Measurements from ENCODE around the gene DSC2. TPM values are rescaled to one million over a fixed set of nuclear protein-coding genes. Genes with fewer than 3 reads are reported as not detected.
A peak's percentile ranks its signal among the peaks of the same experiment; 100 is the strongest.

DSC2 gene
- total RNA-seq, 1 experiment from 2014 or later = 33.4 TPM

DNA sequence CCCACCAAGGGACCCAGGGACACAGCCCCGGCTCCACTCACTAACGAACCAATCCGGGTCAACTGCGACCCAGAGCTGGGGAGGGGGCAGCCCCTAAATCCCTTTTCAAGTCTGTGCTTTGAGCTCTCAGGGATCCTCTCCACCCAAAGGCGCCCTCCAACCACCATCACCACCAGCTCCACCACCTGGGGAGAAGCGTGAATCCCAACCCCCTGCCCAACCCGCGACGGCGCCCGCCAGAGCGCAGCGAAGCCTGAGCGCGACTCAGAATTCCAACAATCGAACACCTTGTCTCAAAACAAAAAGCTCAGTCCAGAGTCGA is 60.2 kb downstream of the DSC2 start:
- peak overlapping the region; percentile 78 for H3K27ac ChIP-seq (ENCODE audit: low read depth, low read length)
- no peaks in the 10 kb centered on the region for H3K9me3 ChIP-seq (ENCODE audit: control insufficient read depth in 1 of 2, insufficient read depth in 1 of 2, low read depth in 1 of 2, low read length in 2 of 2)
- peaks cover 15% of the 10 kb centered on the region for H3K79me2 ChIP-seq (ENCODE audit: insufficient read depth, low read length)
- H3K36me3 ChIP-seq (ENCODE audit: control insufficient read depth in 1 of 2, insufficient read depth in 2 of 2, low read length in 2 of 2) = no peaks in the 10 kb centered on the region
- peak; percentile 52 for ATAC-seq
- H4K20me1 ChIP-seq (ENCODE audit: insufficient read depth) = no peaks in the 10 kb centered on the region
- H3K4me1 ChIP-seq (ENCODE audit: control insufficient read depth in 1 of 2, insufficient read depth in 2 of 2, low read length in 2 of 2) = peaks cover 0 to 57% of the 10 kb centered on the region in 2 experiments; a peak in 2 of 4 replicates
- ChIA-PET RAD21 (ENCODE audit: low non-redundant PET in 1 of 2, low total read pairs in 2 of 2, uncharacterized antibody in 2 of 2, unreplicated experiment in 2 of 2) (no interaction called here), POLR2A (no interaction called here), CTCF (no interaction called here)
- H3K27me3 ChIP-seq (ENCODE audit: insufficient read depth, low read length) = no peaks in the 10 kb centered on the region
- H3K9ac ChIP-seq (ENCODE audit: low read length) = peak overlapping the region; percentile 70
- BruUV-seq (replicated peaks) = no TSS peak
- TF ChIP-seq YY1 (IDR thresholded peaks at IDR 0.05; ENCODE audit: extremely low read depth, insufficient replicate concordance, low read depth, low read length) (no peak), ZFX (IDR thresholded peaks at IDR 0.05) (no peak)
- intact Hi-C loops (cut with micrococcal nuclease) = no loop called here
- H2AFZ ChIP-seq (ENCODE audit: low read depth, low read length, poor library complexity, severe bottlenecking) = no peak overlapping the region
- H3K4me2 ChIP-seq (ENCODE audit: low read length) = peak overlapping the region; percentile 76
- peak overlapping the region; percentile 48 to 61 for H3K4me3 ChIP-seq (replicated peaks in 1 of 2; ENCODE audit: low read depth in 1 of 2, low read length in 2 of 2)
- no peak for DNase-seq (ENCODE audit: low read depth, low spot score)
- no peaks in the 10 kb centered on the region for H3K9me2 ChIP-seq (ENCODE audit: insufficient read depth)

DNA sequence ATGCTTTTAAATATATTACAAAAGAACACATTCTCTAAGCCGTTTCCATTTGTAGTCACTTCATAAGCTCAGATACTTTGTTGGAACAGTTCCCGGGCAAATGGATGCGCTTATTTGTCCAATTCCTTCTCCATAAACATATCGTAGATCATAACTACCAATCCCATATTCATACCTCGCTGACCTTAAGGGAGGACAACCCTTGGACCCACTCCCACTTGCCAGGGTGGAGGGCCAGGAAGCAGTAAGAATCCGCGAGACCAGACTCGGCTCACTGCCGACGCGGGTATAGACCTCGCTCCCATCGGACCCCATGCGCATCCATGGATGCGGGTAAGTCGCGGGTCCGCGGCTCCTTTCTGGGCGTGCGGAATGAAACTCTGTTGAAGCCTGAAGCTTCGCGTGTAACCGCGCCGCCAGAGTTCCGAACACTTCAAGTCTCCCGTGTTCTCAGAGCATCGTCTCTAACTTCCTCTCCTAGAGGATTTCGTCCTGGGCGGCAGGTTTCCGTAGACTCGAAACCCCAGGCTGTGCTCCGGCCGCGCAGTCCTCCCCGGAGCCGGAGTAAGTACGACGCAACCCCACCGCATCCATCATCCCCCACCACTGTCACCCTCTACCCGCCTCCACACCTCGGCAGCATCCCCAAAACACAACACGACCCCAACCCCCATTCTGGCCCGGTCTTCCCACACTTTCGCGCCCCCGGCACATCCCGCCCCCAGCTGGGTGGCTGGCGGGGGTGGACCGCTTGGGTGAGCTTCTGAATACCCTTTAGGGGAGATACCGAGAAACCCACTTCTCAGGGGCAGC is 60.7 kb downstream of the DSC2 start:
- ChIA-PET RAD21 (ENCODE audit: low non-redundant PET in 1 of 2, low total read pairs in 2 of 2, uncharacterized antibody in 2 of 2, unreplicated experiment in 2 of 2) (no interaction called here), CTCF (no interaction called here), POLR2A (no interaction called here)
- intact Hi-C loops (cut with micrococcal nuclease) = no loop called here
- Histone ChIP-seq H3K4me3 (replicated peaks in 1 of 2; ENCODE audit: low read depth in 1 of 2, low read length in 2 of 2) (peak overlapping the region; percentile 48 to 61), H3K9me3 (ENCODE audit: control insufficient read depth in 1 of 2, insufficient read depth in 1 of 2, low read depth in 1 of 2, low read length in 2 of 2) (no peaks in the 10 kb centered on the region), H3K27me3 (ENCODE audit: insufficient read depth, low read length) (no peaks in the 10 kb centered on the region), H3K4me2 (ENCODE audit: low read length) (peak overlapping the region; percentile 76), H2AFZ (ENCODE audit: low read depth, low read length, poor library complexity, severe bottlenecking) (no peak overlapping the region), H4K20me1 (ENCODE audit: insufficient read depth) (no peaks in the 10 kb centered on the region), H3K9me2 (ENCODE audit: insufficient read depth) (no peaks in the 10 kb centered on the region), H3K9ac (ENCODE audit: low read length) (peak overlapping the region; percentile 70), H3K79me2 (ENCODE audit: insufficient read depth, low read length) (peaks cover 15% of the 10 kb centered on the region), H3K4me1 (ENCODE audit: control insufficient read depth in 1 of 2, insufficient read depth in 2 of 2, low read length in 2 of 2) (peaks cover 0 to 51% of the 10 kb centered on the region in 2 experiments; a peak in 2 of 4 replicates), H3K27ac (ENCODE audit: low read depth, low read length) (peak overlapping the region; percentile 78), H3K36me3 (ENCODE audit: control insufficient read depth in 1 of 2, insufficient read depth in 2 of 2, low read length in 2 of 2) (no peaks in the 10 kb centered on the region)
- BruUV-seq (replicated peaks) = TSS peak; percentile 56
- peak; percentile 58 for ATAC-seq
- TF ChIP-seq, protein P1, sequence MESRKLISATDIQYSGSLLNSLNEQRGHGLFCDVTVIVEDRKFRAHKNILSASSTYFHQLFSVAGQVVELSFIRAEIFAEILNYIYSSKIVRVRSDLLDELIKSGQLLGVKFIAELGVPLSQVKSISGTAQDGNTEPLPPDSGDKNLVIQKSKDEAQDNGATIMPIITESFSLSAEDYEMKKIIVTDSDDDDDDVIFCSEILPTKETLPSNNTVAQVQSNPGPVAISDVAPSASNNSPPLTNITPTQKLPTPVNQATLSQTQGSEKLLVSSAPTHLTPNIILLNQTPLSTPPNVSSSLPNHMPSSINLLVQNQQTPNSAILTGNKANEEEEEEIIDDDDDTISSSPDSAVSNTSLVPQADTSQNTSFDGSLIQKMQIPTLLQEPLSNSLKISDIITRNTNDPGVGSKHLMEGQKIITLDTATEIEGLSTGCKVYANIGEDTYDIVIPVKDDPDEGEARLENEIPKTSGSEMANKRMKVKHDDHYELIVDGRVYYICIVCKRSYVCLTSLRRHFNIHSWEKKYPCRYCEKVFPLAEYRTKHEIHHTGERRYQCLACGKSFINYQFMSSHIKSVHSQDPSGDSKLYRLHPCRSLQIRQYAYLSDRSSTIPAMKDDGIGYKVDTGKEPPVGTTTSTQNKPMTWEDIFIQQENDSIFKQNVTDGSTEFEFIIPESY (IDR thresholded peaks at IDR 0.05; ENCODE audit: extremely low read depth, insufficient replicate concordance, low read length) = no peak
- TF ChIP-seq CEBPB (IDR thresholded peaks at IDR 0.05; ENCODE audit: low read depth) = no peak
- TF ChIP-seq ZNF274 (IDR thresholded peaks at IDR 0.05; ENCODE audit: low read depth, low read length) = no peak
- no peak for TF ChIP-seq YY1 (IDR thresholded peaks at IDR 0.05; ENCODE audit: extremely low read depth, insufficient replicate concordance, low read depth, low read length)
- no peak for TF ChIP-seq CBX3 (IDR thresholded peaks at IDR 0.05; ENCODE audit: low read depth)
- TF ChIP-seq SP1 (IDR thresholded peaks at IDR 0.05; ENCODE audit: low read depth) = no peak
- TF ChIP-seq, protein P2, sequence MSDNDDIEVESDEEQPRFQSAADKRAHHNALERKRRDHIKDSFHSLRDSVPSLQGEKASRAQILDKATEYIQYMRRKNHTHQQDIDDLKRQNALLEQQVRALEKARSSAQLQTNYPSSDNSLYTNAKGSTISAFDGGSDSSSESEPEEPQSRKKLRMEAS (IDR thresholded peaks at IDR 0.05) = no peak
- no peak for TF ChIP-seq RAD21 (IDR thresholded peaks at IDR 0.05; ENCODE audit: low read depth)
- no peak for TF ChIP-seq FOSL1 (IDR thresholded peaks at IDR 0.05; ENCODE audit: low read depth)
- DNase-seq (ENCODE audit: low read depth, low spot score) = no peak
